Chondrocyte (in vitro differentiated cells): ENCODE results near the gene GLDN. TPM values are rescaled to one million over a fixed set of nuclear protein-coding genes. Genes with fewer than 3 reads are reported as not detected.

ENCODE experiments used
- DNase-seq: peaks from one replicate; pipeline ENCODE4 v3.0.0; 2021; ENCODE audit warnings: mixed read lengths, low spot score
- H3K27ac Mint-ChIP-seq: one replicate; pipeline ENCODE4 v1.8.0; 2021; ENCODE audit warnings: mild to moderate bottlenecking, moderate library complexity, mixed read lengths; ENCODE audit not compliant: unreplicated experiment
- H3K27me3 Mint-ChIP-seq: 2 replicates; pipeline ENCODE4 v1.8.0; 2021; ENCODE audit warnings: low read depth, mixed read lengths
- H3K36me3 Mint-ChIP-seq: 2 replicates; pipeline ENCODE4 v1.8.0; 2021; ENCODE audit warnings: low read depth, mixed read lengths
- H3K4me1 Mint-ChIP-seq: 2 replicates; pipeline ENCODE4 v1.8.0; 2021; ENCODE audit warnings: low read depth, mild to moderate bottlenecking, mixed read lengths
- H3K4me3 Mint-ChIP-seq: one replicate; pipeline ENCODE4 v1.8.0; 2021; ENCODE audit warnings: mild to moderate bottlenecking, moderate library complexity, mixed read lengths; ENCODE audit not compliant: unreplicated experiment
- H3K9me3 Mint-ChIP-seq: 2 replicates; pipeline ENCODE4 v1.8.0; 2021; ENCODE audit warnings: low read depth, mixed read lengths
- CTCF ChIP-seq: fragments of 200-600 bp; sonication (generic); IDR thresholded peaks from 2 replicates; pipeline ENCODE4 v1.5.0; 2021; ENCODE audit warnings: antibody characterized with exemption, mild to moderate bottlenecking, moderate library complexity
- total RNA-seq: library from RNA; stranded (reverse); gene quantifications from 3 replicates; pipeline ENCODE4 v1.2.1, GENCODE V29; 2021

GLDN gene
- total RNA-seq, 1 donor from 2014 or later = 0.35 TPM

GRCh38 chr15:51323749-51324148, 17.7 kb upstream of the GLDN start:
- Mint-ChIP-seq H3K9me3 (no peaks in the 10 kb centered on the region), H3K4me3 (no peak overlapping the region), H3K27me3 (peaks cover 7% of the 10 kb centered on the region), H3K36me3 (no peaks in the 10 kb centered on the region), H3K4me1 (no peaks in the 10 kb centered on the region), H3K27ac (no peak overlapping the region)
- DNase-seq = no peak
- TF ChIP-seq CTCF = no peak

- Mint-ChIP-seq H3K27me3 (peaks cover 7% of the 10 kb centered on the region), H3K4me1 (no peaks in the 10 kb centered on the region), H3K36me3 (peaks cover 2% of the 10 kb centered on the region), H3K9me3 (no peaks in the 10 kb centered on the region), H3K27ac (no peak overlapping the region), H3K4me3 (no peak overlapping the region)
- DNase-seq = no peak
- no peak for TF ChIP-seq CTCF
Observed at GRCh38 chr15:51325167-51325566, 16.3 kb upstream of the GLDN start.

GRCh38 chr15:51327081-51327480, 14.4 kb upstream of the GLDN start:
- Mint-ChIP-seq H3K4me3 (no peak overlapping the region), H3K9me3 (no peaks in the 10 kb centered on the region), H3K27ac (no peak overlapping the region), H3K4me1 (no peaks in the 10 kb centered on the region), H3K27me3 (peaks cover 4% of the 10 kb centered on the region), H3K36me3 (peaks cover 2% of the 10 kb centered on the region)
- no peak for DNase-seq
- TF ChIP-seq CTCF = no peak

GRCh38 chr15:51328926-51329325, 12.5 kb upstream of the GLDN start:
- H3K27ac Mint-ChIP-seq = no peak overlapping the region
- no peaks in the 10 kb centered on the region for H3K9me3 Mint-ChIP-seq
- no peak for TF ChIP-seq CTCF

GRCh38 chr15:51331141-51331540, 10.3 kb upstream of the GLDN start:
- peaks cover 6% of the 10 kb centered on the region for H3K27me3 Mint-ChIP-seq

More at GRCh38 chr15:51328926-51329325, 12.5 kb upstream of the GLDN start:
- Mint-ChIP-seq H3K4me1 (no peaks in the 10 kb centered on the region), H3K27me3 (peaks cover 3% of the 10 kb centered on the region), H3K4me3 (no peak overlapping the region), H3K36me3 (peaks cover 2% of the 10 kb centered on the region)
- no peak for DNase-seq

More at GRCh38 chr15:51331141-51331540, 10.3 kb upstream of the GLDN start:
- no peak overlapping the region for H3K27ac Mint-ChIP-seq
- DNase-seq = no peak
- peaks cover 2% of the 10 kb centered on the region for H3K36me3 Mint-ChIP-seq
- TF ChIP-seq CTCF = no peak
- H3K4me1 Mint-ChIP-seq = no peaks in the 10 kb centered on the region
- H3K9me3 Mint-ChIP-seq = no peaks in the 10 kb centered on the region
- no peak overlapping the region for H3K4me3 Mint-ChIP-seq
